ENCODE data around the gene ABHD15.

Gene ABHD15

DNA sequence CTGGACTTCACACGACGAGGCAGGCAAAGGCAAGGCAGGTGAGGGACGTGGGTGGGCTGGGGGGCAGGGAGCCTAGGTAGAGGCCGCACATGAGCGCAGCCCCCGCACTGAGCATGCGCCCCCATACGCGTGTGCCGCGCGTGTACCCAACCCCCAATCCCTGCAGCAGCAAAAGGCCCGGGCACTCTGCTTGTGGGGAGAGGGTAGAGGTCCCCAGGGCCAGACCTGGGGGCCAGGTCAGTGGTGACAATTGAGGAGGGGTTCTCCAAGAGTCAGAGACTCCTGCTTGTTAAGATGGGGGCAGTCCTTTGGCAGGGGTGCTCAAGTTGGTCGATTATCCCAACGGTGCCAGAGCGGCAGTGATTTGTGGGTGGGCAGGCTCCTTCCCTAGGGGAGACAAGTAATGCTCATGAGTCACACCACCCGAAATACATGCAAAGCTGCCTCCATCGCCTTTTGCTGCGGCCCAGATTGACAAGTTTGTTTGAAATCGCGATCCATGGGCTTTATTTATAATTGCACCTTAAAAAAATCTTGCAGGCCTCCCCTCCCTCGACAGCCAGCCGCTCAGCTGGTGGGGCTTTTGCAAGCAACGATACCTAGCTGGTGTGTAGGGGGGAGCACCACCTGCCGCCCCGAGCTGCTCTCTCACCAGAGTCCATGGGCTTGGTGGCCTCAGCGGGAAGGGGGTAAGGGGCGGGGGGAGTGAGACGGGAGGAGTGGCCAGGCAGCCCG, 23.7 kb upstream of the ABHD15 start:
- ATAC-seq = peak; percentile 29
- TF ChIP-seq ZNF565 (CRISPR knock-in tag; conservative IDR thresholded peaks at IDR 0.05; ENCODE audit: low read depth) = no peak
- no peak for TF ChIP-seq ZFP30 (CRISPR knock-in tag; IDR thresholded peaks at IDR 0.05)
- TF ChIP-seq OSR1 (CRISPR knock-in tag; IDR thresholded peaks at IDR 0.05) = no peak
- TF ChIP-seq ZNF8 (CRISPR knock-in tag; IDR thresholded peaks at IDR 0.05) = no peak
- TF ChIP-seq, protein P1, sequence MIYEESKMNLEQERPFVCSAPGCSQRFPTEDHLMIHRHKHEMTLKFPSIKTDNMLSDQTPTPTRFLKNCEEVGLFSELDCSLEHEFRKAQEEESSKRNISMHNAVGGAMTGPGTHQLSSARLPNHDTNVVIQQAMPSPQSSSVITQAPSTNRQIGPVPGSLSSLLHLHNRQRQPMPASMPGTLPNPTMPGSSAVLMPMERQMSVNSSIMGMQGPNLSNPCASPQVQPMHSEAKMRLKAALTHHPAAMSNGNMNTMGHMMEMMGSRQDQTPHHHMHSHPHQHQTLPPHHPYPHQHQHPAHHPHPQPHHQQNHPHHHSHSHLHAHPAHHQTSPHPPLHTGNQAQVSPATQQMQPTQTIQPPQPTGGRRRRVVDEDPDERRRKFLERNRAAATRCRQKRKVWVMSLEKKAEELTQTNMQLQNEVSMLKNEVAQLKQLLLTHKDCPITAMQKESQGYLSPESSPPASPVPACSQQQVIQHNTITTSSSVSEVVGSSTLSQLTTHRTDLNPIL (CRISPR knock-in tag; IDR thresholded peaks at IDR 0.05; ENCODE audit: low read depth) = no peak
- no peak for TF ChIP-seq TOX (CRISPR knock-in tag; IDR thresholded peaks at IDR 0.05; ENCODE audit: borderline replicate concordance)
- no peak for TF ChIP-seq RARB (CRISPR knock-in tag; IDR thresholded peaks at IDR 0.05)
- no peak for TF ChIP-seq ZC3H10 (CRISPR knock-in tag; IDR thresholded peaks at IDR 0.05)
- TF ChIP-seq PPARA (CRISPR knock-in tag; IDR thresholded peaks at IDR 0.05; ENCODE audit: borderline replicate concordance) = no peak
- no peak for TF ChIP-seq BACH2 (CRISPR knock-in tag; IDR thresholded peaks at IDR 0.05; ENCODE audit: borderline replicate concordance)
- no peak for TF ChIP-seq ZNF70 (CRISPR knock-in tag; IDR thresholded peaks at IDR 0.05)
- TF ChIP-seq, protein P2, sequence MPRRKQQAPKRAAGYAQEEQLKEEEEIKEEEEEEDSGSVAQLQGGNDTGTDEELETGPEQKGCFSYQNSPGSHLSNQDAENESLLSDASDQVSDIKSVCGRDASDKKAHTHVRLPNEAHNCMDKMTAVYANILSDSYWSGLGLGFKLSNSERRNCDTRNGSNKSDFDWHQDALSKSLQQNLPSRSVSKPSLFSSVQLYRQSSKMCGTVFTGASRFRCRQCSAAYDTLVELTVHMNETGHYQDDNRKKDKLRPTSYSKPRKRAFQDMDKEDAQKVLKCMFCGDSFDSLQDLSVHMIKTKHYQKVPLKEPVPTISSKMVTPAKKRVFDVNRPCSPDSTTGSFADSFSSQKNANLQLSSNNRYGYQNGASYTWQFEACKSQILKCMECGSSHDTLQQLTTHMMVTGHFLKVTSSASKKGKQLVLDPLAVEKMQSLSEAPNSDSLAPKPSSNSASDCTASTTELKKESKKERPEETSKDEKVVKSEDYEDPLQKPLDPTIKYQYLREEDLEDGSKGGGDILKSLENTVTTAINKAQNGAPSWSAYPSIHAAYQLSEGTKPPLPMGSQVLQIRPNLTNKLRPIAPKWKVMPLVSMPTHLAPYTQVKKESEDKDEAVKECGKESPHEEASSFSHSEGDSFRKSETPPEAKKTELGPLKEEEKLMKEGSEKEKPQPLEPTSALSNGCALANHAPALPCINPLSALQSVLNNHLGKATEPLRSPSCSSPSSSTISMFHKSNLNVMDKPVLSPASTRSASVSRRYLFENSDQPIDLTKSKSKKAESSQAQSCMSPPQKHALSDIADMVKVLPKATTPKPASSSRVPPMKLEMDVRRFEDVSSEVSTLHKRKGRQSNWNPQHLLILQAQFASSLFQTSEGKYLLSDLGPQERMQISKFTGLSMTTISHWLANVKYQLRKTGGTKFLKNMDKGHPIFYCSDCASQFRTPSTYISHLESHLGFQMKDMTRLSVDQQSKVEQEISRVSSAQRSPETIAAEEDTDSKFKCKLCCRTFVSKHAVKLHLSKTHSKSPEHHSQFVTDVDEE (CRISPR knock-in tag; IDR thresholded peaks at IDR 0.05) = no peak
- no peak for TF ChIP-seq GLIS3 (CRISPR knock-in tag; IDR thresholded peaks at IDR 0.05)
- TF ChIP-seq ISL1 (CRISPR knock-in tag; IDR thresholded peaks at IDR 0.05) = no peak
- no peak for TF ChIP-seq CSDC2 (CRISPR knock-in tag; IDR thresholded peaks at IDR 0.05)
- TF ChIP-seq, protein P3, sequence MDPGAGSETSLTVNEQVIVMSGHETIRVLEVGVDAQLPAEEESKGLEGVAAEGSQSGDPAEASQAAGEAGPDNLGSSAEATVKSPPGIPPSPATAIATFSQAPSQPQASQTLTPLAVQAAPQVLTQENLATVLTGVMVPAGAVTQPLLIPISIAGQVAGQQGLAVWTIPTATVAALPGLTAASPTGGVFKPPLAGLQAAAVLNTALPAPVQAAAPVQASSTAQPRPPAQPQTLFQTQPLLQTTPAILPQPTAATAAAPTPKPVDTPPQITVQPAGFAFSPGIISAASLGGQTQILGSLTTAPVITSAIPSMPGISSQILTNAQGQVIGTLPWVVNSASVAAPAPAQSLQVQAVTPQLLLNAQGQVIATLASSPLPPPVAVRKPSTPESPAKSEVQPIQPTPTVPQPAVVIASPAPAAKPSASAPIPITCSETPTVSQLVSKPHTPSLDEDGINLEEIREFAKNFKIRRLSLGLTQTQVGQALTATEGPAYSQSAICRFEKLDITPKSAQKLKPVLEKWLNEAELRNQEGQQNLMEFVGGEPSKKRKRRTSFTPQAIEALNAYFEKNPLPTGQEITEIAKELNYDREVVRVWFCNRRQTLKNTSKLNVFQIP (CRISPR knock-in tag; IDR thresholded peaks at IDR 0.05; ENCODE audit: borderline replicate concordance, low read depth) = no peak
- no peak for TF ChIP-seq SNAI2 (CRISPR knock-in tag; IDR thresholded peaks at IDR 0.05)

DNA sequence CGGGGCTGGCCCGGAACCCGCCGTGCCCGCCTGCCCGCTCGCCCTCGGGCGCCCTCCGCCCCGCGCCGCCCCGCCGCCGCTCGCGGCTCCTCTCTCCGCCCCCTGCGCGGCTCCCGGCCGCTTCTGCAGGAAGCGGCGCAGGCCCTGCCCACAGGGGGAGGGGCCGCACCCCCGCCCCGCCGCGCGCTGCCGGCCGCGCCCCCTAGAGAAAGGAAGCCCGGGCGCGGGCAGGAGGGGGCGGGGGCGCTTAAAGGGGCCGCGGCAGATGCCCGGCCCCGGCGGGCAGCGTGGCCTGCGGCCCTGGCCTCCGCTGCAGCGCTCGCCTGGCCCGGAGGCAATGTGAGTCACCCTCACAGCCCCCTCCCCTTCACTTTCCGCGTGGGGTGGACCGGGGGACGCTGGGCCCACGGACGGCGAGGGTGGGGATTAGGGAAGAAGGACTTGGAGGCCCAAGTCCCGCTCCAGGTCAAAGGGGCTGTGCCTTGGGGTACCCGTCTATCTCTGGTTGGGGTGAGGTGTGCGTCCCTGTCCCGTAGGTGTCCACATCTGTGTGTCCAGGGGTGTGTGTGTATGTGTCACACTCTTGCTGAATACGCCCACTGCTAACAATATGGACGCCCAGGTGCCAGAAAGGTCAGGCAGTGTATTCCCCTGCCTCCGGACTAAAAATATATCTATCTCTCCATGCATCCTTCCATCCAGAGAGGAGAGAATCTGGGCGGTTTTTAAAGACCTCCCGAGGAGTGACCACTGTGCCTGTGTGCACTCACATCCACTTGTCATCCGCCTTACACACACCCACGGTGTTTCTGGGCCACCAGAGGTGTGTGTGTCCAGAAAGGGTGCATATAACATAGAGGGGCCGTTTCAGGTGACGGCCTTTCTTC, 22.9 kb upstream of the ABHD15 start, which contains the start of gene GIT1:
Gene GIT1 (minus strand): TSS at position 125 of the 887 bp plus-strand sequence. CDS start 270 bp downstream, outside the sequence.
- TF ChIP-seq ZFP30 (CRISPR knock-in tag; IDR thresholded peaks at IDR 0.05) (no peak), GLIS3 (CRISPR knock-in tag; IDR thresholded peaks at IDR 0.05) (no peak)
- TF ChIP-seq, protein P4, sequence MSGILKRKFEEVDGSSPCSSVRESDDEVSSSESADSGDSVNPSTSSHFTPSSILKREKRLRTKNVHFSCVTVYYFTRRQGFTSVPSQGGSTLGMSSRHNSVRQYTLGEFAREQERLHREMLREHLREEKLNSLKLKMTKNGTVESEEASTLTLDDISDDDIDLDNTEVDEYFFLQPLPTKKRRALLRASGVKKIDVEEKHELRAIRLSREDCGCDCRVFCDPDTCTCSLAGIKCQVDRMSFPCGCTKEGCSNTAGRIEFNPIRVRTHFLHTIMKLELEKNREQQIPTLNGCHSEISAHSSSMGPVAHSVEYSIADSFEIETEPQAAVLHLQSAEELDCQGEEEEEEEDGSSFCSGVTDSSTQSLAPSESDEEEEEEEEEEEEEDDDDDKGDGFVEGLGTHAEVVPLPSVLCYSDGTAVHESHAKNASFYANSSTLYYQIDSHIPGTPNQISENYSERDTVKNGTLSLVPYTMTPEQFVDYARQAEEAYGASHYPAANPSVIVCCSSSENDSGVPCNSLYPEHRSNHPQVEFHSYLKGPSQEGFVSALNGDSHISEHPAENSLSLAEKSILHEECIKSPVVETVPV (CRISPR knock-in tag; IDR thresholded peaks at IDR 0.05) = no peak
- ATAC-seq = peak; percentile 45

DNA sequence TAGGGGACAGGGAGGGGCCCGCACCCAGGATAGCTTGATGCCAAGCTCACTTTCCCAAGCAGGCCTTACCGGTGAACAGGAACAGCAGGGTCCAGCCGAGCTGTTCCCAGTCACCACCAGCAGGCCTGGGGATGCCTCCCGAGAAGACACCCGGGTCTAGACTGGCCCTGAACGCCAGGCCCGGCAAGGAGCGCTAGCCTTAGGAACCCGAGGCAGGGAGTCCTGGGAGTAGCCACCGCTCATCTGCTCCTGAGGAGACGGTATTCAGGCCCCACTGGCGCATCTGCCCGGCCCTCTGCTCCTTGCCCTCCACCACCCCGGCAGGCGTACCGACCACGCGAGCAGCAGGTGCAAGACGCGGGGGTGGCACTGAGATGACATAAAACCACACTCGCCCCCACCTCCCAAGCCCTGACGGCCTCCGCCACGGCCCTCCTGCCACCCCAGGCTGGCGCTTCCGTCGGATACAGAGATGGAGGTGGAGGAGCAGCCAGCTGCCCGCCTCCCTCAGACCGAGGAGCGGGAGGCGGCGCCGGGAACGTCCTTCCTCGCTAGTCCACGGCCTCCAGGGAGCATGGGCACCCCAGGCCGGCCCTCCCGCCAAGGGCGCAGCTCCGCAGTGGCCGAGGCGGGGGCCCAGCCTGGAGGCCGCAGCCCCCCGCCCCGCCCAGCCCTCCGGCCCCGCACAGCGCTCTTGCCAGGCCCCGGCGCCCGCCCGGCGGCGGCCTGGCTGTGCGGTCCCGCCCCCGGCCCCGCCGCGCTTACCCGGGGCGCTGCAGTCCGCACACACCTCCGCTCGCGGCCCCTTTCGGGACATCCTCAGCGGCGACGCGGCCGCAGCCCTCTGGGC, 21.9 kb upstream of the ABHD15 start:
- ATAC-seq = peak; percentile 6
- no peak for TF ChIP-seq ISL1 (CRISPR knock-in tag; IDR thresholded peaks at IDR 0.05)
- no peak for TF ChIP-seq TCF4 (CRISPR knock-in tag; IDR thresholded peaks at IDR 0.05; ENCODE audit: borderline replicate concordance)
- no peak for TF ChIP-seq RARB (CRISPR knock-in tag; IDR thresholded peaks at IDR 0.05)
- no peak for TF ChIP-seq ZFP3 (CRISPR knock-in tag; IDR thresholded peaks at IDR 0.05)
- TF ChIP-seq ESRRG (CRISPR knock-in tag; IDR thresholded peaks at IDR 0.05) = no peak
- TF ChIP-seq ZNF565 (CRISPR knock-in tag; conservative IDR thresholded peaks at IDR 0.05; ENCODE audit: low read depth) = no peak
- no peak for TF ChIP-seq PPARA (CRISPR knock-in tag; IDR thresholded peaks at IDR 0.05; ENCODE audit: borderline replicate concordance)
- no peak for TF ChIP-seq ZNF70 (CRISPR knock-in tag; IDR thresholded peaks at IDR 0.05)

Data from SK-N-SH treated with all-trans-retinoic acid at 6 μM for 48 hours (cell line).